Forelimb muscle (tissue), 1 donor: ENCODE results near the gene SPAG16. TPM values are rescaled to one million over a fixed set of nuclear protein-coding genes. Genes with fewer than 3 reads are reported as not detected.
"Not testable (repeated sequence)": the region's sequence is repeated elsewhere in the genome, so short reads cannot be mapped to it uniquely, and the experiment has no call there.

Source experiments
- DNase-seq: peaks from one replicate; pipeline ENCODE4 v3.0.0-alpha.2; 2013; ENCODE audit warnings: low read depth
- polyA plus RNA-seq: library from polyadenylated mRNA; unstranded; fragments of 120-200 nt; gene quantifications from one replicate; pipeline ENCODE4 v1.2.1, GENCODE V29; 2013; ENCODE audit not compliant: insufficient read length

The SPAG16 gene
- polyA plus RNA-seq, 1 donor = 15.8 TPM

DNA sequence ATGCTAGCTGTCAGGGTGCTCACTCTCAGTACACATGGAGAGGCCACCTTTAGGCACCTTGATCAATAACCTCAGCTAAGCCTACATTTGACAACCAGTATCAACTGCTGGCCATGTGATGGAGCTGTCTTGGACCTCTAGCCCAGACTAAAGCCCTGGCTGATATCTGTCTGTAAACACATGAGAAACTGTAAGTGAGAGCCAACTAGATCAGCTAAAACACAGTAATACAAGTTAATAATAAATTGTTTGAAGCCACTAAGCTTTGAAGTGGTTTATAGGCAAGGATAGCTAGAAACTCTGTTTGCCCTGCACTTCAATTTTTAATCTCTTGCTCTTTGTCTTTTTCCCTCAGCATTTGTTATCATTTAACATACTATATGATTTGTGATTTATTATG, 407.1 kb downstream of the SPAG16 start:
- no peak for DNase-seq

DNA sequence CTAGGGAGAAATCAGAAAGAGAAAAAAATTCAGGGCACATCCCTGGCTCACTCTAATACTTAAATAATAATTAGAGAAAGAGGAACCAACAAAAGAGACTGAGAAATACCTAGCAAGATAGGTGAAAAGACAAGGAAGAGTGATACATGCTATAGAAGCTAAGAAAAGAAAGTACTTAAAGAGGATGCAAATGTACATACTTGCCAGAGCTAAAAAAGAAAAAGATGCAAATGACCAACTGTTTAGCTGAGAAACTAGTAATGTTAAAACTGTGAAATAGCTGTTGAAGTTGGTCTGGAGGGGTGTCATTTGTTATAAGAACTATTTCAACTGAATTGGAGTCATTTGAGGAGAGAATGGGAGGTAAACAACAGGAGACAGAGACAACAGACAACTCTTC, 412.2 kb downstream of the SPAG16 start:
- no peak for DNase-seq

GRCh38 chr2:213701365-213701764, 417.1 kb downstream of the SPAG16 start:
- DNase-seq = not testable (repeated sequence)

GRCh38 chr2:213703406-213704098, 419.3 kb downstream of the SPAG16 start:
- DNase-seq = no peak

DNA sequence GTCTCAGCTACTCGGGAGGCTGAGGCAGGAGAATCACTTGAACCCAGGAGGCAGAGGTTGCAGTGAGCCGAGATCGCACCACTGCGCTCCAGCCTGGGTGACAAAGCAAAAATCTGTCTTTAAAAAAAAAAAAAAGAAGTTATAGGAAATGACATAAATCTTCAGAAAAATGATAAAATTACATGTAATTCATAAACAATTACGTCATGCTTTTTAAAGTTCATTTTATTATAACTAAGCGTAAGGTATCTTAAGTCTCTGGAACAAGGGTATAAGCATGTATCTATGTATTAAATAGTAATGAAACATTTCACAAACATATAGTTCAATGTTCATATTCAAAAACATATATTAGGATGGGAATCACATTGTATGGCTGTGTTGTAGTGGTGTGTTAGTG, 425.9 kb downstream of the SPAG16 start:
- DNase-seq = no peak

DNA sequence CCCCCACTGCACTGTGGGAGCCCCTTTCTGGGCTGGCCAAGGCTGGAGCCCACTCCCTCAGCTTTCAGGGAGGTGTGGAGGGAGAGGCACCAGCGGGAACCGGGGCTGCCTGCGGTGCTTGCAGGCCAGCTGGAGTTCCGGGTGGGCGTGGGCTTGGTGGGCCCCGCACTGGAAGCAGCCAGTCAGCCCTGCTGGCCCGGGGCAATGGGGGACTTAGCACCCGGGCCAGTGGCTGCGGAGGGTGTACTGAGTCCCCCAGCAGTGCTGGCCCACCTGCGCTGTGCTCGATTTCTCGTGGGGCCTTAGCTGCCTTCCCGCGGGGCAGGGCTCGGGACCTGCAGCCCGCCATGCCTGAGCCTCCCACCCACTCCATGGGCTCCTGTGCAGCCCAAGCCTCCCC, 434.1 kb downstream of the SPAG16 start:
- DNase-seq = not testable (repeated sequence)

DNA sequence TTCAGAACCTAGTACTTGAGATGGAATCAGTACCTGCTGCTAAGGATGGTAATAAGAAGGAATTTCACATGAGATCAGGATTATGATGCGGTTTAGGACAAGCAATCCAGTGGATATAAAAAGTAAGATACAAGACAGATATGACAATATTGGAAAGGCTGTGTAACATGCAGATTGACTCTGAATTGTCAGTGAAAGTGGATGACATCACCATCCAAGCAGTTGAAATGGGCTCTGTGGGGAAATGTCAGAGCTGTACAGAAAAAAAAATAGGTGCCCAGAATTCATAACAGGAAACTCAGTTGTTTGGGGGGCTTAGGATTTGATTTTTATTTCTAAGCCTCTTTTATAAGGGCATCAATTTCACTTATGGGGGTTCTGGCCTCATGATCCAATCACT, 438.3 kb downstream of the SPAG16 start:
- DNase-seq = no peak

DNA sequence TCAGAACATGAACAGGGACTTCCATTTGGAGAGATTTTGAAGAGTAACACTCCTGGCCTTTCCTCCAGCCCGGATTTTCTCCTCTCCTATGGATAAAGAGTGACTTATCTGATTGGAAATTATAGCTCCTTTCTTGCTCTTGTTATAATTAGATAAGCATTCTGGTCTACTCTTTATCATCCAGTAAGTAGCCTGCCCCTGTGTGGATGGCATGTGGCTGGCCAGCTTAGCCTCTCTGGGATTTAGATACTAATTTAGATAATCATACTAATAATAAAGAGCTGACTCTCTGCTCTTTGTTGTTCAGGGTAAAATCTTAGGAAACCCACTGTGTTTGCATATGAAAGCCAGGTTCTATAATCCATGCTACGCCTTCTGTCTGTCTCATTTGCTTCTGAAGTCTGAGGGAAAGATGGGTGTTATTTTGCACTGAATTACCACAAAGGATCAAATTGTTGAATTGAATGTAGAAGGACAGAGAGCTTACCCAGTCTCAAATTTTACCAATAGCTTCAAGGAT, 438.8 kb downstream of the SPAG16 start:
- DNase-seq = no peak

- DNase-seq = no peak
Observed at GRCh38 chr2:213723707-213724106, 439.4 kb downstream of the SPAG16 start.

GRCh38 chr2:213726101-213726500, 441.8 kb downstream of the SPAG16 start:
- no peak for DNase-seq

- DNase-seq = no peak
Observed at GRCh38 chr2:213733893-213734292, 449.6 kb downstream of the SPAG16 start.

DNA sequence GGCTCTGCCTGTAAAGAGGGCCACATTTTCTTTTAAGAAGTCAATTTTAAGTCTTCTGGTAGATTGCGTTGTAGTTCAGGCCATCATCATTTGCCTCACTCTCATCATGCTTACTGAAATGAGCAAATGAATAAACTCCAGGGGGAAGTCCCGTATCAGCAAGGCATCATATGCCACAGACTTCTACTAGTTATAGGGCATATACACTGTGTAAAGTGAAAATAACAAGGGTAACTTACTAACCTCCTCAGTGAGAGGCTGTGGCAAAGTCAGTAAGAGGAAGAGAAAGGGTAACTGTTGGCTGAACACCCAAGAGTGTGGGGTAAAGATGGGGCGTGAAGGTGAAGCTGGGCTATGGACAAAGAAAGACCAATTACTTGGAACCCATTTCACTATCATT, 456.2 kb downstream of the SPAG16 start:
- DNase-seq = no peak

GRCh38 chr2:213751446-213751845, 467.2 kb downstream of the SPAG16 start:
- no peak for DNase-seq

DNA sequence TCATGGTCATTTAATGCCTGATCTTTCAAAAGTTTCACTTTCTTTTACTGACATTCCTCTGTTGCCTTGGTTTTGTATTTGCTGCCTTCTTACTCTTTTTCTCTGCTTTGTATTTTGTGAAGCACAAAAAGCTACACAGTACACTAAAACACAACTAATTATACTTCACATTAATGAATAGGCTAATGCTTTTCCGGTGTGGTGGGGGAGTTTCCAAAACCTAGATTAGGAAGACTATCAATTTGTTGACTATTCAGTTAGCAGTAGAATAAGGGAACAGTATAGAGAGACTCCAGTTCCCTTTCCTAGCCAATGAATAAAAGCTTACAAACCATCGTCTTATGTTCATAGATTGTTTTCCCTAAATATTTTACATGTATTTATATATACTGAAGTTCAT, 468.3 kb downstream of the SPAG16 start:
- DNase-seq = no peak

DNA sequence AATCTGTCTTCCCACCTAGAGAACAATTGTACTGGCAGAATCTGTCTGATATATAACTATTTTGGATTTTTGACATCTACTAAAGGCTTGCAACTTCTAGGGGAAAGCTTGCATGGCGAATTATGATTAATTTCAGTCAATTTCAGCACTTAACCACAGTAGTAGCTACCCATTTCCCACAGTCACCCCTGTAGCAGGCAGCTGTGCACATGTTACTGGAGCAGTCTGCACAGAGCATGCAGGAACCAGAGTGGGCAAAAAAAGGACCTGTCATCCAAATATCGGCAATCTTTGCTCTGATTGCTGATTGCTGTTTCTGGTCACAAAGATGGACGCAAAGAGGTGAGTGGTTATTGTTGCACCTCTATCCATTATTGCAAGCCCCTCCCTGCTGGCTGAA, 473.3 kb downstream of the SPAG16 start:
- no peak for DNase-seq

GRCh38 chr2:213763354-213763753, 479.1 kb downstream of the SPAG16 start:
- no peak for DNase-seq

DNA sequence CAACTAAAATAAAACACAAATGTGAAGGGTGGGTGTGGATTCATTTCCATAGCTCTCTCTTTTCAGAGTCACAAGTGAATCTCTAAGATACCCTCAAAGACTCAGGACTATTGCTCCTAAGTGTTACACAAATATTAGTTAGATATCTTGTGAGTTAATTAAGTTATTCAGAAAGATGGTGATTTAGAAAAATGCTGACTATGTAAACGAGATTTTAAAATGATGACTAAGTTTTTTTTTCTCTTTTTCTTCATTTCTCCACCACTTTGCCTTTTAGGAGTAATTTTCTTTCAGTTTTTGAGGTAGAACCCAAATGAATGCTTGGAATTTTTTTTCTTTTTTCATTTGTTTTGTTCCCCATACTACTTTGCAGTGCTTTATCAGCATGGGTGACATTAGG, 479.7 kb downstream of the SPAG16 start:
- no peak for DNase-seq

GRCh38 chr2:213764849-213765248, 480.6 kb downstream of the SPAG16 start:
- no peak for DNase-seq

DNA sequence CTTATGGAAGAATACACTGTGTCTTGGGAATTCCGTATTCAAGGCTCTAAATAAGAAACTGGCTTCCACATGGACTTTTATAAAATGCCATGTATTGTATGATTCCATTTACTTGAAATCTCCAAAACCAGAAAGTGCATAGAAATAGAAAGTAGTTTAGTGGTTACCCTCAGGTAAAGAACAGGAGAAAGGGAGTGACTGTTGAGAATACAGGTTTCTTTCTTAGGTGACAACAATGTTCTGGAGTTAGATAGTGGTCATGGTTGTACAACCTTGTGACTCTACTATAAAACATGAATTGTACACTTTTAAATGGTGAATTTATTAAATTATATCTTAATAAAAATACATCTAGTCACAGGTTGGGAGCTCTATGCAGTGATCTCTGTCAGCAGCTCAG, 481.8 kb downstream of the SPAG16 start:
- DNase-seq = no peak

GRCh38 chr2:213766465-213766901, 482.2 kb downstream of the SPAG16 start:
- no peak for DNase-seq

DNA sequence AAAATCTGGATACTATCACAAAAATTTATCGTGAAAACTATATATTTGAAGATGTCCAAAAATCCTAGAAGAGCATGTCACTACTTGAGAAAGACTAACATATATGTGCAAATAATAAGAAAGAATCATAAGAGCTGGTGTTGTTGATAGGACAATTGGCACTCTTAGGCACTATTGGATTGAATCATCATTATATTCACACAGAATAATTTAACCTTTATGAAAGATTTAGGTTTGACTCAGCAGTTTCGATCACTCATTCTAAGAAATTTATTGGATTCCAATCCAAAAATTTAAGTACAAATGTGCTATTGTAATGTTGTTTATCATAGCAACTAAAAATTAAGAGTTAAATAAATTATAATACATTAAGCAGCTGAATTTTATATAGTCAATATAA, 503.6 kb downstream of the SPAG16 start:
- no peak for DNase-seq

DNA sequence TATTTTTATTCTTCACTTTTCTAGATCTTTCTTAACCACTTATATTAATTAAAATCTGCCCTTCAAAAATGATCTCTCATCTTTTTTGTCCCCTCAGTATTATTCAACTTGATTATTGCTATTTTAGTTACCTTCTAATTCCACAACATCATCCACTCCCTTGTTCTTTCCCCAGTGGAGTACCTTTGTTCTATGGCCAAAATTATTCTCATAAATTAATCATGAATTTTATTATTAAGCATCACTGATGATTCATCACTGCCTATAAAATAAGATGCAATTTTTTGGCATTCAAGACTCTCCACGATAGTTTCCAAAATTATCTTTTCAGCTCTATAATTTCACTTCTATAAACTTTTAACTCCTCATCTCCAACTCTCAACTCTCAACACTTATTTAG, 505.7 kb downstream of the SPAG16 start:
- DNase-seq = no peak

GRCh38 chr2:213792045-213792444, 507.8 kb downstream of the SPAG16 start:
- no peak for DNase-seq
